IMR-90 (cell line): Measurements from ENCODE around the gene CXorf38.

Experiments used
- BHLHE40 ChIP-seq: fragments of 150-350 bp; IDR thresholded peaks from 2 replicates; pipeline ENCODE4 v1.6.1; 2016; ENCODE audit warnings: mild to moderate bottlenecking, low read depth, low read length
- CHD1 ChIP-seq: IDR thresholded peaks from 2 replicates; pipeline ENCODE4 v1.6.1; 2012; ENCODE audit warnings: low read depth, low read length, improper control_type of control experiment
- MXI1 ChIP-seq: IDR thresholded peaks from 2 replicates; pipeline ENCODE4 v1.6.1; 2012; ENCODE audit warnings: low read depth, mild to moderate bottlenecking, low read length, moderate library complexity, borderline replicate concordance
- POLR2A ChIP-seq: IDR thresholded peaks from 2 replicates; pipeline ENCODE4 v1.6.1; 2012; ENCODE audit warnings: mild to moderate bottlenecking, low read depth, low read length
- RAD21 ChIP-seq: IDR thresholded peaks from 2 replicates; pipeline ENCODE4 v1.6.1; 2012; ENCODE audit warnings: low read length, improper control_type of control experiment
- RCOR1 ChIP-seq: IDR thresholded peaks from 2 replicates; pipeline ENCODE4 v1.6.1; 2012; ENCODE audit warnings: mild to moderate bottlenecking, low read length, improper control_type of control experiment; ENCODE audit not compliant: insufficient replicate concordance
- RFX5 ChIP-seq: IDR thresholded peaks from 2 replicates; pipeline ENCODE4 v1.8.0; 2012; ENCODE audit warnings: low read depth, mild to moderate bottlenecking, low read length, moderate library complexity
- SMC3 ChIP-seq: fragments of 150-350 bp; IDR thresholded peaks from 2 replicates; pipeline ENCODE4 v1.6.1; 2016; ENCODE audit warnings: low read depth, mild to moderate bottlenecking, antibody characterized with exemption, low read length, moderate library complexity
- USF2 ChIP-seq: fragments of 150-350 bp; IDR thresholded peaks from 2 replicates; pipeline ENCODE4 v1.6.1; 2017; ENCODE audit warnings: mild to moderate bottlenecking, antibody characterized with exemption, low read length, low read depth
- TF ChIP-seq, protein P1 (sequence below): conservative IDR thresholded peaks from 2 replicates; pipeline ENCODE4 v1.5.1; 2012; ENCODE audit warnings: mild to moderate bottlenecking, low read depth, low read length, improper control_type of control experiment
- TF ChIP-seq, protein P2 (sequence below): fragments of 150-350 bp; IDR thresholded peaks from 2 replicates; pipeline ENCODE4 v1.6.1; 2016; ENCODE audit warnings: low read depth, mild to moderate bottlenecking, low read length, moderate library complexity, borderline replicate concordance

GRCh38 chrX:40663078-40663740, 15.8 kb upstream of the CXorf38 start:
- TF ChIP-seq, protein P1, sequence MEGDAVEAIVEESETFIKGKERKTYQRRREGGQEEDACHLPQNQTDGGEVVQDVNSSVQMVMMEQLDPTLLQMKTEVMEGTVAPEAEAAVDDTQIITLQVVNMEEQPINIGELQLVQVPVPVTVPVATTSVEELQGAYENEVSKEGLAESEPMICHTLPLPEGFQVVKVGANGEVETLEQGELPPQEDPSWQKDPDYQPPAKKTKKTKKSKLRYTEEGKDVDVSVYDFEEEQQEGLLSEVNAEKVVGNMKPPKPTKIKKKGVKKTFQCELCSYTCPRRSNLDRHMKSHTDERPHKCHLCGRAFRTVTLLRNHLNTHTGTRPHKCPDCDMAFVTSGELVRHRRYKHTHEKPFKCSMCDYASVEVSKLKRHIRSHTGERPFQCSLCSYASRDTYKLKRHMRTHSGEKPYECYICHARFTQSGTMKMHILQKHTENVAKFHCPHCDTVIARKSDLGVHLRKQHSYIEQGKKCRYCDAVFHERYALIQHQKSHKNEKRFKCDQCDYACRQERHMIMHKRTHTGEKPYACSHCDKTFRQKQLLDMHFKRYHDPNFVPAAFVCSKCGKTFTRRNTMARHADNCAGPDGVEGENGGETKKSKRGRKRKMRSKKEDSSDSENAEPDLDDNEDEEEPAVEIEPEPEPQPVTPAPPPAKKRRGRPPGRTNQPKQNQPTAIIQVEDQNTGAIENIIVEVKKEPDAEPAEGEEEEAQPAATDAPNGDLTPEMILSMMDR = no peak
- TF ChIP-seq SMC3 (no peak), POLR2A (no peak), RCOR1 (no peak), RFX5 (no peak), CHD1 (no peak), MXI1 (no peak), BHLHE40 (no peak), USF2 (no peak), RAD21 (no peak)
- TF ChIP-seq, protein P2, sequence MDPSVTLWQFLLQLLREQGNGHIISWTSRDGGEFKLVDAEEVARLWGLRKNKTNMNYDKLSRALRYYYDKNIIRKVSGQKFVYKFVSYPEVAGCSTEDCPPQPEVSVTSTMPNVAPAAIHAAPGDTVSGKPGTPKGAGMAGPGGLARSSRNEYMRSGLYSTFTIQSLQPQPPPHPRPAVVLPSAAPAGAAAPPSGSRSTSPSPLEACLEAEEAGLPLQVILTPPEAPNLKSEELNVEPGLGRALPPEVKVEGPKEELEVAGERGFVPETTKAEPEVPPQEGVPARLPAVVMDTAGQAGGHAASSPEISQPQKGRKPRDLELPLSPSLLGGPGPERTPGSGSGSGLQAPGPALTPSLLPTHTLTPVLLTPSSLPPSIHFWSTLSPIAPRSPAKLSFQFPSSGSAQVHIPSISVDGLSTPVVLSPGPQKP = no peak
